IMR-90 (cell line): ENCODE data around the gene IKZF3. TPM values are rescaled to one million over a fixed set of nuclear protein-coding genes. Genes with fewer than 3 reads are reported as not detected.

Source experiments
- ATAC-seq: fragments of 200-7000 bp; cut with Tn5 transposase; 2 replicates; pipeline ENCODE4 v1.9.1; 2020; ENCODE audit warnings: low read depth, mild to moderate bottlenecking, moderate library complexity
- BruUV-seq: library from RNA; stranded (reverse); fragments of 400-500 nt; replicated peaks from 2 replicates; lab custom pipeline; 2021; lab: Mats Ljungman, UMichigan
- CTCF ChIA-PET: fragments of 300-600 bp; formaldehyde crosslinking; extraction: SDS; loops from one replicate; lab custom pipeline; 2021; ENCODE audit warnings: antibody characterized with exemption; lab: Yijun Ruan, JAX
- POLR2A ChIA-PET: fragments of 300-600 bp; sonication (Branson Sonifier 250); formaldehyde crosslinking; loops from one replicate; lab custom pipeline; 2022; ENCODE audit warnings: antibody characterized with exemption; ENCODE audit not compliant: unreplicated experiment; lab: Charles Lee
- DNase-seq: peaks from one replicate; pipeline ENCODE4 v3.0.0; 2013
- H2AFZ ChIP-seq: replicated peaks from 2 replicates; pipeline ENCODE3; 2013; ENCODE audit warnings: low read length, mild to moderate bottlenecking; ENCODE audit not compliant: poor library complexity
- H2AK5ac ChIP-seq: 2 replicates; pipeline ENCODE4 v1.6.1; 2013; ENCODE audit warnings: low read depth, low read length, inconsistent platforms
- H2AK9ac ChIP-seq: replicated peaks from 2 replicates; pipeline ENCODE3; 2013; ENCODE audit warnings: mild to moderate bottlenecking, low read depth, low read length, moderate library complexity; ENCODE audit not compliant: poor library complexity
- H2BK120ac ChIP-seq: 2 replicates; pipeline ENCODE4 v1.6.1; 2013; ENCODE audit warnings: low read depth, low read length, inconsistent platforms
- H2BK15ac ChIP-seq: 3 replicates; pipeline ENCODE4 v1.6.1; 2013; ENCODE audit warnings: low read depth, low read length, inconsistent platforms
- H2BK20ac ChIP-seq: 2 replicates; pipeline ENCODE4 v1.6.1; 2013; ENCODE audit warnings: low read depth, mild to moderate bottlenecking, inconsistent platforms, low read length, moderate library complexity
- H2BK5ac ChIP-seq: 2 replicates; pipeline ENCODE4 v1.6.1; 2013; ENCODE audit warnings: mild to moderate bottlenecking, low read depth, low read length, inconsistent platforms; ENCODE audit not compliant: poor library complexity, severe bottlenecking
- H3K14ac ChIP-seq: replicated peaks from 2 replicates; pipeline ENCODE4 v1.6.1; 2013; ENCODE audit warnings: low read depth, low read length, inconsistent platforms
- H3K18ac ChIP-seq: 2 replicates; pipeline ENCODE4 v1.6.1; 2013; ENCODE audit warnings: low read depth, low read length, control low read depth
- H3K23ac ChIP-seq: 2 replicates; pipeline ENCODE4 v1.6.1; 2013; ENCODE audit warnings: low read depth, low read length, inconsistent platforms
- H3K27ac ChIP-seq: 2 replicates; pipeline ENCODE4 v1.5.1; 2013; ENCODE audit warnings: mild to moderate bottlenecking, control low read depth, low read length; ENCODE audit not compliant: insufficient read depth
- H3K27me3 ChIP-seq: 2 replicates; pipeline ENCODE4 v1.6.1; 2013; ENCODE audit warnings: low read length; ENCODE audit not compliant: control insufficient read depth, insufficient read depth
- H3K36me3 ChIP-seq: 2 replicates; pipeline ENCODE4 v1.6.1; 2013; ENCODE audit warnings: low read length, mixed read lengths; ENCODE audit not compliant: control insufficient read depth, insufficient read depth
- H3K4ac ChIP-seq: 2 replicates; pipeline ENCODE4 v1.6.1; 2013; ENCODE audit warnings: low read depth, low read length, inconsistent platforms
- H3K4me1 ChIP-seq: 2 replicates; pipeline ENCODE4 v1.6.1; 2013; ENCODE audit warnings: low read length, mixed read lengths; ENCODE audit not compliant: control insufficient read depth, insufficient read depth
- H3K4me2 ChIP-seq: 2 replicates; pipeline ENCODE4 v1.6.1; 2013; ENCODE audit warnings: low read depth, mild to moderate bottlenecking, control low read depth, low read length, moderate library complexity
- H3K4me3 ChIP-seq: 2 replicates; pipeline ENCODE4 v1.5.1; 2013; ENCODE audit warnings: low read depth, mild to moderate bottlenecking, control low read depth, low read length, moderate library complexity; ENCODE audit not compliant: insufficient read depth
- H3K56ac ChIP-seq: 2 replicates; pipeline ENCODE4 v1.6.1; 2013; ENCODE audit warnings: low read length, inconsistent platforms; ENCODE audit not compliant: insufficient read depth; ENCODE audit errors: extremely low read depth
- H3K79me1 ChIP-seq, 2 experiments: 2 replicates each; pipeline ENCODE4 v1.6.1; 2013; ENCODE audit warnings: low read length in 2 of 2, inconsistent platforms in 1 of 2, low read depth in 1 of 2
- H3K9ac ChIP-seq: 2 replicates; pipeline ENCODE4 v1.6.1; 2013; ENCODE audit warnings: low read depth, low read length, control low read depth
- H3K9me1 ChIP-seq: 2 replicates; pipeline ENCODE4 v1.6.1; 2013; ENCODE audit warnings: low read length, inconsistent platforms; ENCODE audit not compliant: insufficient read depth
- H3K9me3 ChIP-seq: 2 replicates; pipeline ENCODE4 v1.6.1; 2013; ENCODE audit warnings: low read length; ENCODE audit not compliant: control insufficient read depth, insufficient read depth
- H4K20me1 ChIP-seq: 2 replicates; pipeline ENCODE4 v1.6.1; 2013; ENCODE audit warnings: low read length, inconsistent platforms; ENCODE audit not compliant: insufficient read depth
- H4K5ac ChIP-seq: 2 replicates; pipeline ENCODE4 v1.6.1; 2013; ENCODE audit warnings: mild to moderate bottlenecking, low read depth, low read length, control low read depth
- H4K8ac ChIP-seq, 2 experiments: 2 replicates each; pipeline ENCODE4 v1.6.1; 2013; ENCODE audit warnings: low read depth in 2 of 2, low read length in 2 of 2, control low read depth in 1 of 2, inconsistent platforms in 1 of 2
- H4K91ac ChIP-seq: 2 replicates; pipeline ENCODE4 v1.6.1; 2013; ENCODE audit warnings: low read depth, low read length, inconsistent platforms; ENCODE audit not compliant: insufficient read depth
- BHLHE40 ChIP-seq: fragments of 150-350 bp; IDR thresholded peaks from 2 replicates; pipeline ENCODE4 v1.6.1; 2016; ENCODE audit warnings: mild to moderate bottlenecking, low read depth, low read length
- CEBPB ChIP-seq: IDR thresholded peaks from 2 replicates; pipeline ENCODE4 v1.6.1; 2012; ENCODE audit warnings: low read depth, low read length, improper control_type of control experiment
- CHD1 ChIP-seq: IDR thresholded peaks from 2 replicates; pipeline ENCODE4 v1.6.1; 2012; ENCODE audit warnings: low read depth, low read length, improper control_type of control experiment
- FOS ChIP-seq: fragments of 150-350 bp; IDR thresholded peaks from 2 replicates; pipeline ENCODE4 v1.6.1; 2016; ENCODE audit warnings: low read depth, low read length
- MAFK ChIP-seq: IDR thresholded peaks from 2 replicates; pipeline ENCODE4 v1.6.1; 2012; ENCODE audit warnings: low read depth, low read length, improper control_type of control experiment
- MAZ ChIP-seq: IDR thresholded peaks from 2 replicates; pipeline ENCODE4 v1.6.1; 2012; ENCODE audit warnings: low read depth, mild to moderate bottlenecking, low read length, improper control_type of control experiment, moderate library complexity, borderline replicate concordance
- MXI1 ChIP-seq: IDR thresholded peaks from 2 replicates; pipeline ENCODE4 v1.6.1; 2012; ENCODE audit warnings: low read depth, mild to moderate bottlenecking, low read length, moderate library complexity, borderline replicate concordance
- NFE2L2 ChIP-seq: fragments of 150-350 bp; IDR thresholded peaks from 2 replicates; pipeline ENCODE4 v1.6.1; 2016; ENCODE audit warnings: low read depth, mild to moderate bottlenecking, low read length
- POLR2A ChIP-seq: IDR thresholded peaks from 2 replicates; pipeline ENCODE4 v1.6.1; 2012; ENCODE audit warnings: mild to moderate bottlenecking, low read depth, low read length
- RAD21 ChIP-seq: IDR thresholded peaks from 2 replicates; pipeline ENCODE4 v1.6.1; 2012; ENCODE audit warnings: low read length, improper control_type of control experiment
- RCOR1 ChIP-seq: IDR thresholded peaks from 2 replicates; pipeline ENCODE4 v1.6.1; 2012; ENCODE audit warnings: mild to moderate bottlenecking, low read length, improper control_type of control experiment; ENCODE audit not compliant: insufficient replicate concordance
- RFX5 ChIP-seq: IDR thresholded peaks from 2 replicates; pipeline ENCODE4 v1.8.0; 2012; ENCODE audit warnings: low read depth, mild to moderate bottlenecking, low read length, moderate library complexity
- SMC3 ChIP-seq: fragments of 150-350 bp; IDR thresholded peaks from 2 replicates; pipeline ENCODE4 v1.6.1; 2016; ENCODE audit warnings: low read depth, mild to moderate bottlenecking, antibody characterized with exemption, low read length, moderate library complexity
- WGBS, 2 experiments: methylation state at CpG; one replicate each; pipeline versions ENCODE4 v1.1.5 to v1.1.7; 2013; ENCODE audit warnings: missing lambda C conversion rate in 2 of 2; ENCODE audit not compliant: insufficient read length in 1 of 2; ENCODE audit errors: extremely low coverage in 2 of 2; 5-methylcytosine and 5-hydroxymethylcytosine counted together
- dilution Hi-C: fragments of 300-500 bp; cut with HindIII; formaldehyde crosslinking; loops from one replicate; pipeline ENCODE4 v1.14.3; 2018; ENCODE audit warnings: low sequenced_read_pairs; ENCODE audit not compliant: unreplicated experiment
- in situ Hi-C: fragments of 300-500 bp; cut with MboI; formaldehyde crosslinking; loops from 3 replicates; pipeline ENCODE4 v1.14.3; 2019; ENCODE audit warnings: low sequenced_read_pairs, inconsistent platforms, mixed read lengths
- intact Hi-C: fragments of 100-400 bp; cut with micrococcal nuclease; formaldehyde crosslinking; loops from 2 replicates; pipeline ENCODE4 v1.10.0; 2022
- polyA plus RNA-seq, 3 experiments: library from polyadenylated mRNA; depleted of rRNA; stranded (reverse); fragments of >200 nt; gene quantifications; 2 replicates each; pipeline ENCODE4 v1.2.3, GENCODE V29; 2012; ENCODE audit warnings: low replicate concordance in 1 of 3
- total RNA-seq: library from RNA; depleted of rRNA; stranded (reverse); fragments of >200 nt; gene quantifications from 2 replicates; pipeline ENCODE4 v1.2.3, GENCODE V29; 2012
- TF ChIP-seq, protein P1 (sequence below): fragments of 150-350 bp; IDR thresholded peaks from 2 replicates; pipeline ENCODE4 v1.6.1; 2016; ENCODE audit warnings: low read depth, mild to moderate bottlenecking, low read length, moderate library complexity, borderline replicate concordance
- TF ChIP-seq, protein P2 (sequence below): fragments of 150-350 bp; IDR thresholded peaks from 2 replicates; pipeline ENCODE4 v1.6.1; 2017; ENCODE audit warnings: mild to moderate bottlenecking, antibody characterized with exemption, low read length, low read depth
- TF ChIP-seq, protein P3 (sequence below): conservative IDR thresholded peaks from 2 replicates; pipeline ENCODE4 v1.5.1; 2012; ENCODE audit warnings: mild to moderate bottlenecking, low read depth, low read length, improper control_type of control experiment

IKZF3 gene
- total and polyA plus RNA-seq, 2 of the 4 experiments (the other 2 are of a cell fraction) = not detected

DNA sequence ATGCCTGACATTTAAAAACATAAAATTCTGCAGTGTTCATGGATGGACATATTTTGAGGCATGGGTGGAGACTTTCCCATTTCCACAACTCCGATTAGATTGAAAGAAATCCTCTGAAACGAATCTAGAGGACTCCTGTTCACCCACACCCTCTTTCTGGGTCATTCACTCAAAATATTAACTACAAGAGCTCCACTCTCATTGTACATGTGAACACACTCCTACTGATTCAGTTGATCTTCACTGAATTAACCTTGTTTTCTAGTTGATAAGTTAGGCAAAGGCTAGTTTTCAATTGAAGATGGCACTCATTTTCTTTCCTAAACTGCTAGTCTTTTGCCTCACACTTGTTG, 82.3 kb downstream of the IKZF3 start:
- no peak overlapping the region for H2BK5ac ChIP-seq
- H3K56ac ChIP-seq = no peak overlapping the region
- H4K91ac ChIP-seq = no peak overlapping the region
- H4K20me1 ChIP-seq = no peaks in the 10 kb centered on the region
- CTCF ChIA-PET = no interaction called here
- no peak overlapping the region for H3K27ac ChIP-seq
- no peak overlapping the region for H2AK9ac ChIP-seq
- no peak overlapping the region for H3K9ac ChIP-seq
- H3K4ac ChIP-seq = no peak overlapping the region
- no peak overlapping the region for H2BK15ac ChIP-seq
- TF ChIP-seq POLR2A (no peak), CHD1 (no peak), NFE2L2 (no peak), CEBPB (no peak), RAD21 (no peak), RFX5 (no peak), MAZ (no peak), BHLHE40 (no peak), FOS (no peak), MAFK (no peak), RCOR1 (no peak), SMC3 (no peak), MXI1 (no peak)
- TF ChIP-seq, protein P1, sequence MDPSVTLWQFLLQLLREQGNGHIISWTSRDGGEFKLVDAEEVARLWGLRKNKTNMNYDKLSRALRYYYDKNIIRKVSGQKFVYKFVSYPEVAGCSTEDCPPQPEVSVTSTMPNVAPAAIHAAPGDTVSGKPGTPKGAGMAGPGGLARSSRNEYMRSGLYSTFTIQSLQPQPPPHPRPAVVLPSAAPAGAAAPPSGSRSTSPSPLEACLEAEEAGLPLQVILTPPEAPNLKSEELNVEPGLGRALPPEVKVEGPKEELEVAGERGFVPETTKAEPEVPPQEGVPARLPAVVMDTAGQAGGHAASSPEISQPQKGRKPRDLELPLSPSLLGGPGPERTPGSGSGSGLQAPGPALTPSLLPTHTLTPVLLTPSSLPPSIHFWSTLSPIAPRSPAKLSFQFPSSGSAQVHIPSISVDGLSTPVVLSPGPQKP = no peak
- TF ChIP-seq, protein P2, sequence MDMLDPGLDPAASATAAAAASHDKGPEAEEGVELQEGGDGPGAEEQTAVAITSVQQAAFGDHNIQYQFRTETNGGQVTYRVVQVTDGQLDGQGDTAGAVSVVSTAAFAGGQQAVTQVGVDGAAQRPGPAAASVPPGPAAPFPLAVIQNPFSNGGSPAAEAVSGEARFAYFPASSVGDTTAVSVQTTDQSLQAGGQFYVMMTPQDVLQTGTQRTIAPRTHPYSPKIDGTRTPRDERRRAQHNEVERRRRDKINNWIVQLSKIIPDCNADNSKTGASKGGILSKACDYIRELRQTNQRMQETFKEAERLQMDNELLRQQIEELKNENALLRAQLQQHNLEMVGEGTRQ = no peak
- TF ChIP-seq, protein P3, sequence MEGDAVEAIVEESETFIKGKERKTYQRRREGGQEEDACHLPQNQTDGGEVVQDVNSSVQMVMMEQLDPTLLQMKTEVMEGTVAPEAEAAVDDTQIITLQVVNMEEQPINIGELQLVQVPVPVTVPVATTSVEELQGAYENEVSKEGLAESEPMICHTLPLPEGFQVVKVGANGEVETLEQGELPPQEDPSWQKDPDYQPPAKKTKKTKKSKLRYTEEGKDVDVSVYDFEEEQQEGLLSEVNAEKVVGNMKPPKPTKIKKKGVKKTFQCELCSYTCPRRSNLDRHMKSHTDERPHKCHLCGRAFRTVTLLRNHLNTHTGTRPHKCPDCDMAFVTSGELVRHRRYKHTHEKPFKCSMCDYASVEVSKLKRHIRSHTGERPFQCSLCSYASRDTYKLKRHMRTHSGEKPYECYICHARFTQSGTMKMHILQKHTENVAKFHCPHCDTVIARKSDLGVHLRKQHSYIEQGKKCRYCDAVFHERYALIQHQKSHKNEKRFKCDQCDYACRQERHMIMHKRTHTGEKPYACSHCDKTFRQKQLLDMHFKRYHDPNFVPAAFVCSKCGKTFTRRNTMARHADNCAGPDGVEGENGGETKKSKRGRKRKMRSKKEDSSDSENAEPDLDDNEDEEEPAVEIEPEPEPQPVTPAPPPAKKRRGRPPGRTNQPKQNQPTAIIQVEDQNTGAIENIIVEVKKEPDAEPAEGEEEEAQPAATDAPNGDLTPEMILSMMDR = no peak
- no peaks in the 10 kb centered on the region for H3K9me3 ChIP-seq
- no peak overlapping the region for H2BK20ac ChIP-seq
- H3K79me1 ChIP-seq = no peaks in the 10 kb centered on the region
- no peak overlapping the region for H2AK5ac ChIP-seq
- DNase-seq (no peak), ATAC-seq (no peak)
- dilution Hi-C loops (no loop called here), intact Hi-C loops (loop anchor here (5.0 kb wide), 1 partner anchor 40 kb away; no protein-coding TSS in a partner anchor), in situ Hi-C loops (no loop called here)
- no TSS peak for BruUV-seq
- H4K5ac ChIP-seq = no peak overlapping the region
- no peaks in the 10 kb centered on the region for H3K4me1 ChIP-seq
- no peak overlapping the region for H3K18ac ChIP-seq
- H4K8ac ChIP-seq = no peak overlapping the region
- H3K9me1 ChIP-seq = no peaks in the 10 kb centered on the region
- H3K14ac ChIP-seq = no peak overlapping the region
- H3K23ac ChIP-seq = no peak overlapping the region
- no CpG with 5 or more reads among the region's 2 CpGs for WGBS, 2 experiments
- H2AFZ ChIP-seq = no peak overlapping the region
- H3K4me2 ChIP-seq = no peak overlapping the region
- H3K36me3 ChIP-seq = no peaks in the 10 kb centered on the region
- no peak overlapping the region for H2BK120ac ChIP-seq
- peaks cover 39% of the 10 kb centered on the region for H3K27me3 ChIP-seq
- H3K4me3 ChIP-seq = no peak overlapping the region
- POLR2A ChIA-PET = interaction anchor here (0.5 kb wide), 1 partner anchor 144 kb away, joined by 3 read pairs; no protein-coding TSS in a partner anchor
